A549 (cell line): ENCODE results near the gene ZNF398.

Source experiments
- BHLHE40 ChIP-seq: IDR thresholded peaks from 2 replicates; pipeline ENCODE4 v1.6.1; 2012; ENCODE audit warnings: low read depth, low read length, inconsistent platforms
- CBX2 ChIP-seq: fragments of 200-600 bp; sonication (generic); IDR thresholded peaks from 2 replicates; pipeline ENCODE4 v1.6.1; 2016; ENCODE audit warnings: low read depth, mild to moderate bottlenecking, borderline replicate concordance
- HDAC2 ChIP-seq: fragments of 200-600 bp; sonication (generic); IDR thresholded peaks from 2 replicates; pipeline ENCODE4 v1.6.1; 2016
- MYC ChIP-seq: IDR thresholded peaks from 2 replicates; pipeline ENCODE4 v1.6.1; 2012; ENCODE audit warnings: mild to moderate bottlenecking, inconsistent platforms, low read length, improper control_type of control experiment, borderline replicate concordance
- RCOR1 ChIP-seq: fragments of 150-350 bp; IDR thresholded peaks from 2 replicates; pipeline ENCODE4 v1.6.1; 2014; ENCODE audit warnings: antibody characterized with exemption, low read length, low read depth
- SMC3 ChIP-seq: fragments of >200 bp; sonication (Bioruptor Twin); formaldehyde crosslinking; IDR thresholded peaks from 3 replicates; pipeline ENCODE4 v1.6.1; 2018; ENCODE audit warnings: inconsistent platforms
- TFCP2L1 ChIP-seq: fragments of 250-450 bp; sonication (Bioruptor Pico); IDR thresholded peaks from 2 replicates; pipeline ENCODE4 v1.5.0; 2021; ENCODE audit warnings: mild to moderate bottlenecking
- TF ChIP-seq, protein P1 (sequence below): fragments of >200 bp; sonication (Bioruptor Twin); formaldehyde crosslinking; IDR thresholded peaks from 3 replicates; pipeline ENCODE4 v1.5.1; 2016

DNA sequence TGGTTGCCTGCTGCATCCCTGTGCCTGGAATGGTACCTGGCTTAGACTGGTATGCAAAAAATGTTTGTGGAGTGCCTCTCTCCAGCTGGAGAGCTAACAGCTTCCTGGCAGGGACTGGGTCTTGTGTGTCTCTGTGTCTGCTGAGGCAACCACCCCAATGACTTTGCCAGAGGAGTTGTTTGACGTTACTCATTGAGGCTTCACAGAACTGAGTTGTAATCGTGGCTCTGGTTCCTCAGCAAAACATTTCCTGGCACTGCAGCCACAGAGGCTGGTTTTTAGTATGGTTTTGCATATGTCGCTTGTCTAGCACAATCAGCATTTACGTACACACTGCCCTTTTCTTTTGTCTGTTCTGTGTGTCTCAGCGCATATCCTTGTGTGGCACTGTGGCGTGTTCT, 55.6 kb downstream of the ZNF398 start:
- TF ChIP-seq BHLHE40: no peak
- TF ChIP-seq, protein P1, sequence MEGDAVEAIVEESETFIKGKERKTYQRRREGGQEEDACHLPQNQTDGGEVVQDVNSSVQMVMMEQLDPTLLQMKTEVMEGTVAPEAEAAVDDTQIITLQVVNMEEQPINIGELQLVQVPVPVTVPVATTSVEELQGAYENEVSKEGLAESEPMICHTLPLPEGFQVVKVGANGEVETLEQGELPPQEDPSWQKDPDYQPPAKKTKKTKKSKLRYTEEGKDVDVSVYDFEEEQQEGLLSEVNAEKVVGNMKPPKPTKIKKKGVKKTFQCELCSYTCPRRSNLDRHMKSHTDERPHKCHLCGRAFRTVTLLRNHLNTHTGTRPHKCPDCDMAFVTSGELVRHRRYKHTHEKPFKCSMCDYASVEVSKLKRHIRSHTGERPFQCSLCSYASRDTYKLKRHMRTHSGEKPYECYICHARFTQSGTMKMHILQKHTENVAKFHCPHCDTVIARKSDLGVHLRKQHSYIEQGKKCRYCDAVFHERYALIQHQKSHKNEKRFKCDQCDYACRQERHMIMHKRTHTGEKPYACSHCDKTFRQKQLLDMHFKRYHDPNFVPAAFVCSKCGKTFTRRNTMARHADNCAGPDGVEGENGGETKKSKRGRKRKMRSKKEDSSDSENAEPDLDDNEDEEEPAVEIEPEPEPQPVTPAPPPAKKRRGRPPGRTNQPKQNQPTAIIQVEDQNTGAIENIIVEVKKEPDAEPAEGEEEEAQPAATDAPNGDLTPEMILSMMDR: no peak
- no peak for TF ChIP-seq TFCP2L1 (CRISPR knock-in tag)
- TF ChIP-seq MYC: no peak
- no peak for TF ChIP-seq RCOR1
- TF ChIP-seq CBX2: no peak
- TF ChIP-seq SMC3: no peak
- TF ChIP-seq HDAC2: no peak
